Nephron (organoid): ENCODE data around the gene DYNLT2B.

ENCODE experiments used
- H3K27ac Mint-ChIP-seq, 3 experiments: 2 replicates each; pipeline ENCODE4 v1.8.0; 2020; ENCODE audit warnings: mixed read lengths in 3 of 3, mild to moderate bottlenecking in 2 of 3, moderate library complexity in 1 of 3
- H3K27me3 Mint-ChIP-seq: 2 replicates; pipeline ENCODE4 v1.8.0; 2021; ENCODE audit warnings: low read depth, mild to moderate bottlenecking, moderate library complexity, mixed read lengths
- H3K36me3 Mint-ChIP-seq: 2 replicates; pipeline ENCODE4 v1.8.0; 2020; ENCODE audit warnings: low read depth, mixed read lengths
- H3K4me1 Mint-ChIP-seq: 2 replicates; pipeline ENCODE4 v1.8.0; 2020; ENCODE audit warnings: mixed read lengths
- H3K4me3 Mint-ChIP-seq, 3 experiments: 2 replicates each; pipeline ENCODE4 v1.8.0; 2020; ENCODE audit warnings: mild to moderate bottlenecking in 3 of 3, mixed read lengths in 3 of 3, moderate library complexity in 2 of 3
- H3K9me3 Mint-ChIP-seq: 2 replicates; pipeline ENCODE4 v1.8.0; 2020; ENCODE audit warnings: mixed read lengths
- TF ChIP-seq, protein P1 (sequence below), 3 experiments: fragments of 200-600 bp; sonication (generic); IDR thresholded peaks; one replicate each; pipeline ENCODE4 v1.5.0; 2021; ENCODE audit warnings: antibody characterized with exemption in 3 of 3; ENCODE audit not compliant: unreplicated experiment in 3 of 3

Gene DYNLT2B

DNA sequence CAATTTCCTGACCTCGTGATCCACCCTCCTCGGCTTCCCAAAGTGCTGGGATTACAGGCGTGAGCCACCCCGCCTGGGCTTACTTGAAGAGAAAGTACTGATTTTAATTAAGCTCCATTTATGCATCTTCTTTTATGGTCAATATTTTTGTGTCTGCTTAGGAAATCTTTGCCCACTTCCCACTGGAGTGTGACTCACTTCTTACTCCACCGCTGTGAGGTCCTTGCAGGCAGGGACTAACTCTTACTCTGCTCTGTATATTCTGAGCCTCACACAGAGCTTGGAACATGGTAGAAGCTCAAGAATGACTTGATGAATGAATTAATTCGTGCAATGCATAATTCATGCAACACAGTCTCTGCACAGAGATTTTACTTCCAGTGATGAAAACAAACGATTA is 23.1 kb upstream of the DYNLT2B start:
- no peaks in the 10 kb centered on the region for H3K4me1 Mint-ChIP-seq
- H3K27ac Mint-ChIP-seq, result no peak overlapping the region
- H3K27me3 Mint-ChIP-seq, result no peaks in the 10 kb centered on the region
- no peak overlapping the region for H3K4me3 Mint-ChIP-seq
- H3K36me3 Mint-ChIP-seq, result peaks cover 18% of the 10 kb centered on the region
- TF ChIP-seq, protein P1, sequence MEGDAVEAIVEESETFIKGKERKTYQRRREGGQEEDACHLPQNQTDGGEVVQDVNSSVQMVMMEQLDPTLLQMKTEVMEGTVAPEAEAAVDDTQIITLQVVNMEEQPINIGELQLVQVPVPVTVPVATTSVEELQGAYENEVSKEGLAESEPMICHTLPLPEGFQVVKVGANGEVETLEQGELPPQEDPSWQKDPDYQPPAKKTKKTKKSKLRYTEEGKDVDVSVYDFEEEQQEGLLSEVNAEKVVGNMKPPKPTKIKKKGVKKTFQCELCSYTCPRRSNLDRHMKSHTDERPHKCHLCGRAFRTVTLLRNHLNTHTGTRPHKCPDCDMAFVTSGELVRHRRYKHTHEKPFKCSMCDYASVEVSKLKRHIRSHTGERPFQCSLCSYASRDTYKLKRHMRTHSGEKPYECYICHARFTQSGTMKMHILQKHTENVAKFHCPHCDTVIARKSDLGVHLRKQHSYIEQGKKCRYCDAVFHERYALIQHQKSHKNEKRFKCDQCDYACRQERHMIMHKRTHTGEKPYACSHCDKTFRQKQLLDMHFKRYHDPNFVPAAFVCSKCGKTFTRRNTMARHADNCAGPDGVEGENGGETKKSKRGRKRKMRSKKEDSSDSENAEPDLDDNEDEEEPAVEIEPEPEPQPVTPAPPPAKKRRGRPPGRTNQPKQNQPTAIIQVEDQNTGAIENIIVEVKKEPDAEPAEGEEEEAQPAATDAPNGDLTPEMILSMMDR (IDR thresholded peaks at IDR 0.05; ENCODE audit: unreplicated experiment in 3 of 3), result no peak
- H3K9me3 Mint-ChIP-seq, result no peaks in the 10 kb centered on the region

DNA sequence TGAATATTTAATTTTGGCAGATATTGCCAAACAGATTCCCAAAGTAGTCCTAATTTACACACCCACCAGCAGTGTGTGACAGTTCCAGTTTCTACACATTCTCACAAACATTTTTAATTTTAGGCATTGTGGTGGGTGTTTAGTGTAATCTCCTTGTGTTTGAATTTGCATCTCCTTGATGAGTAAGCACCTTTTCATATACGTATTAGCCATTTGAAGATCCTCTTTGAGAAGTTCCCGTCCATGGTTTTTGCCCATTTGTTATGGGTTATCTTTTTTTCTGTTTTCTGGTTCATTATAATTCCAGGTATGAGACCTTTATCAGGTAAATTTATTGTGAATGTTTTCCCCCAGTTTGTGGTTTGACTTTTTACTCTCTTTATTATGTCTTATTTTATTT is 22.4 kb upstream of the DYNLT2B start:
- no peaks in the 10 kb centered on the region for H3K27me3 Mint-ChIP-seq
- H3K4me1 Mint-ChIP-seq, result no peaks in the 10 kb centered on the region
- H3K9me3 Mint-ChIP-seq, result no peaks in the 10 kb centered on the region
- H3K27ac Mint-ChIP-seq, result no peak overlapping the region
- peaks cover 12% of the 10 kb centered on the region for H3K36me3 Mint-ChIP-seq
- H3K4me3 Mint-ChIP-seq, result no peak overlapping the region
- TF ChIP-seq, protein P1 (IDR thresholded peaks at IDR 0.05; ENCODE audit: unreplicated experiment in 3 of 3), result no peak

DNA sequence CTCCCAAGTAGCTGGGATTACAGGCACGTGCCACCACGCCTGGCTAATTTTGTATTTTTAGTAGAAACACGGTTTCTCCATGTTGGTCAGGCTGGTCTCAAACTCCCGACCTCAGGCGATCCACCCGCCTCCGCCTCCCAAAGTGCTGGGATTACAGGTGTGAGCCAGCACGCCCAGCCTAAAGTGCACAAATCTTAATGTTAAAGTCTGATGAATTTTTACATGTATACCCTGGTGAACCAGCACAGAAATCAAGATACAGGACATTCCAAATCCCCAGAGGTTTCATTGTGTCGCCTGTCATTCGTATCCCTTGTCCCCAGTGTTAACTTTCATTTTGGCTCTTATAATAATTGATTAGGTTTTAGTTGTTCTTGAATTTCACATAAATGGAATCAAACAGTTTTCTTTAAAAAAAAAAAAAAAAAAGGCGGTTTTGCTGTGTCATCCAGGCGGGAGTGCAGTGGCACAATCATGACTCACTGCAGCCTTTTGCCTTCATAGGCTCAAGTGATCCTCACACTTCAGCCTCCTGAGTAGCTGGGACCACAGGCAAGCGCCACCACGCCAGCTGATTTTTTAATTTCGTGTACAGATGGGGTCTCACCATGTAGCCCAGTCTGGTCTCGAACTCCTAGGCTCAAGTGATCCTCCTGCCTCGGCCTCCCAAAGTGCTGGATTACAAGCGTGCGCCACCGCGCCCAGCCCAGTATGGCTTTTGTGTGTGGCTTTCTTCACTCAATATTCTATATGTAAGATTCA is 21.6 kb upstream of the DYNLT2B start:
- Mint-ChIP-seq H3K4me1 (no peaks in the 10 kb centered on the region), H3K36me3 (peaks cover 7% of the 10 kb centered on the region), H3K27ac (no peak overlapping the region), H3K27me3 (no peaks in the 10 kb centered on the region), H3K9me3 (no peaks in the 10 kb centered on the region), H3K4me3 (no peak overlapping the region)
- TF ChIP-seq, protein P1 (IDR thresholded peaks at IDR 0.05; ENCODE audit: unreplicated experiment in 3 of 3), result no peak

DNA sequence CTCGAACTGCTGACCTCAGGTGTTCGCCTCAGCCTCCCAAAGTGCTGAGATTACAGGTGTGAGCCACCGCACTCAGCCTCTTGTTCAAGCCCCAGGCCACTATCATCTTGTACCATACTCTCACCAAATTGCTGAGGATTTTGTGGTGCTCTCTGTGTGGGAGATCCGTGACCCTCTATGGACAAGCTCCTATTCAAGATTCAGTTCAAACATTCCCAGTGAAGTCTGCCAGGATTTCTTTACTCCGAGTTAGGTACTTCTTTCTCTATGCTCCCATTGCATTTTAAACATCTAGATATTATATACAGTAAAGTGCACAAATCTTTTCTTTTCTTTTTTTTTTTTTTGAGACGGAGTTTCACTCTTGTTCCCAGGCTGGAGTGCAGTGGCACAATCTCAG is 21.0 kb upstream of the DYNLT2B start:
- no peak overlapping the region for H3K27ac Mint-ChIP-seq

DNA sequence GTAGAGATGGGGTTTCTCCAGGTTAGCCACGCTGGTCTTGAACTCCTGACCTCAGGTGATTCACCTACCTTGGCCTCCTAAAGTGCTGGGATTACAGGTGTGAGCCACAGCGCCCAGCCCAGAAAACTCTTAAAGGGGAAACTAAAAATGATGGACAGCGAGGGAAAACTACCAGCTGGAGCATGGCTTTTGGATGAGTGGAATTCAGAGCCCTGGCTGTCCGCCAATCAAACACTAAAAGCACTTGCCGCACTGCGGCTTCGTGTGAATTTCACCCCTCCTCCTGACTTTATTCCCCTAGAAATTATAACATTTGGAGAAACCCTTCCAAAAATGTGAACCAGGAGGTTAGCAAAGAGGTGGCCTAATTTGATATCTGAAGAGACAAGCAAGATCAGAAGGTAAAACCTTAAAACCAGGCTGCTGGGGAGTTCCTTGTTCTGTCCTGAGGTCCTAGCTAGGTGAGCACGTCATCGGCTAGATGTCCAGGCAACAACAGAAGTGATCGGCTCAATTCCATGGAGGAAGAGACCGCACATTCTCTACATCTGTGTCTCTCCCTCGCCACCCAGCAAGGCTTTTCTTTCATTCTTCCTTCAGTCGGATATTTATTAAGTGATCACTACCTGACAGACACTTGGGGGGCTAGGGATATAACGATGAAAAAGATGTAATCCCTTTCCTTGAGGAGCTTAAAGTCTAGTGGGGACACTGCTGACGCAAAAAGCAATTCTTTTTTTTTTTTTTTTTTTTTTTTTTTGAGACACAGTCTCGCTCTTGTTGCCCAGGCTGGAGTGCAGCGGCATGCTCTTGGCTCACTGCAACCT is 18.5 kb upstream of the DYNLT2B start:
- no peaks in the 10 kb centered on the region for H3K27me3 Mint-ChIP-seq
- TF ChIP-seq, protein P1 (IDR thresholded peaks at IDR 0.05; ENCODE audit: unreplicated experiment in 3 of 3), result no peak
- no peaks in the 10 kb centered on the region for H3K9me3 Mint-ChIP-seq
- H3K4me3 Mint-ChIP-seq, result no peak overlapping the region
- no peaks in the 10 kb centered on the region for H3K4me1 Mint-ChIP-seq
- H3K36me3 Mint-ChIP-seq, result no peaks in the 10 kb centered on the region
- no peak overlapping the region for H3K27ac Mint-ChIP-seq

More for the DNA sequence above, 21.0 kb upstream of the DYNLT2B start:
- H3K9me3 Mint-ChIP-seq, result no peaks in the 10 kb centered on the region
- TF ChIP-seq, protein P1 (IDR thresholded peaks at IDR 0.05; ENCODE audit: unreplicated experiment in 3 of 3), result no peak
- no peaks in the 10 kb centered on the region for H3K4me1 Mint-ChIP-seq
- peaks cover 5% of the 10 kb centered on the region for H3K36me3 Mint-ChIP-seq
- H3K27me3 Mint-ChIP-seq, result no peaks in the 10 kb centered on the region
- H3K4me3 Mint-ChIP-seq, result no peak overlapping the region
